ENCODE results near the gene PRXL2B. TPM values are rescaled to one million over a fixed set of nuclear protein-coding genes. Genes with fewer than 3 reads are reported as not detected.
"Not testable (repeated sequence)": the region's sequence is repeated elsewhere in the genome, so short reads cannot be mapped to it uniquely, and the experiment has no call there.

Gene PRXL2B
- total and polyA plus RNA-seq, 10 of the 15 experiments (the other 5 are each of a cell fraction or from before 2014, with no cell fraction given): 0.44 to 5.6 (median 4.0) TPM

DNA sequence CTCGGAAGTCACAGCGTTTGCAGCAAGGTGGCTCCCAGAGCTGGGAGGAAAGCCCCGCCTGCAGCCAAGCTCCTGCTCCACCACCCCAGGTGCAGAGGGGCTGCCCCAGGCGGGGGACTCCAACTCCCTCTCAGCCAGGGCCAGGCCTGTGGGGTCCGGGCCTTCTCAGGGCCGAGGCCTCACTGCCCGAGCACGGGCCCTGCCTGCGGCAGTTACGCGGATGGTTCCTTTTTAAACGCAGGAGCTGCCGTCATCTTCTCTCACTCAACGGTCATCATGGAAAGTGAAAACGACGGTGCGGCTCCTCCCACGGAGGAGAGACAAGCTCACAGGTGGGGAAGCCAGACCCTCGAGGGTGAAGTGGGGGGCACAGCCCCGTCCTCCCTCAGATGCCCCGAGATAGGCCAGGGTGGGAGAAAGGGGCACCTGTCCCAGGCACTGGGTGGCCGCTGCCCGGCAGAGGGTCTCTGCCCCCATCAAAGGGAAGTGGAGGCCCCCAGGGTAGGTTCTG is 9.0 kb upstream of the PRXL2B start:
- FAIRE-seq (peak; percentile 47), ATAC-seq (peak; percentile 75)
- H2AFZ ChIP-seq (ENCODE audit: control insufficient read depth, low read depth, low read length); DNase-seq (ENCODE audit: low read depth, low spot score); H3K36me3 ChIP-seq (ENCODE audit: control insufficient read depth in 2 of 2, insufficient read depth in 2 of 2, low read length in 1 of 2); H4K20me1 ChIP-seq (ENCODE audit: control insufficient read depth, insufficient read depth); H3K9me3 ChIP-seq (replicated peaks; ENCODE audit: control insufficient read depth, insufficient read depth, low read length); H3K79me2 ChIP-seq (ENCODE audit: control insufficient read depth, insufficient read depth, low read length); H3K27me3 ChIP-seq (replicated peaks in 1 of 2; ENCODE audit: control insufficient read depth in 2 of 2, insufficient read depth in 2 of 2, low read length in 1 of 2); in situ Hi-C loops (cut with MboI): not testable (repeated sequence)
- TSS peak; percentile 87 for BruUV-seq (replicated peaks)
- H3K4me3 ChIP-seq: peak overlapping the region; percentile 68
- ChIA-PET RAD21 (ENCODE audit: unreplicated experiment) (interaction anchor here (1.4 to 5.2 kb wide), 6 partner anchors 9 to 165 kb away, joined by 3 to 39 read pairs (median 18); partner anchors contain the start of genes PEX10, PRXL2B and TNFRSF14), POLR2A (interaction anchor here (0.7 to 5.1 kb wide), 8 partner anchors 9 to 1075 kb away, joined by 3 to 62 read pairs (median 11); partner anchors contain the start of genes PANK4, PRXL2B and TNFRSF14), SMC1A (ENCODE audit: uncharacterized antibody, unreplicated experiment) (interaction anchor here (1.0 to 3.1 kb wide), 4 partner anchors 8 to 42 kb away, joined by 3 to 28 read pairs (median 16); partner anchors contain the start of genes PRXL2B and TNFRSF14), CTCF (interaction anchor here (0.7 to 3.1 kb wide), 7 partner anchors 8 to 163 kb away, joined by 3 to 18 read pairs (median 8); partner anchors contain the start of gene TNFRSF14)
- WGBS (ENCODE audit: insufficient coverage, insufficient replicate concordance, low lambda C conversion rate, missing lambda C conversion rate): 1% methylated on average over 16 of the region's 23 CpGs
- H3K4me2 ChIP-seq (ENCODE audit: control insufficient read depth, insufficient read depth): peak overlapping the region; percentile 89
- peaks cover 50% of the 10 kb centered on the region for H3K4me1 ChIP-seq (ENCODE audit: control insufficient read depth, insufficient read depth, low read length)
- H3K27ac ChIP-seq (ENCODE audit: control insufficient read depth, insufficient read depth): peak overlapping the region; percentile 99
- intact Hi-C loops (cut with micrococcal nuclease; ENCODE audit: unreplicated experiment): loop anchor here (1.0 kb wide), 1 partner anchor 21 kb away; the partner anchor contains the start of gene TNFRSF14
- peak overlapping the region; percentile 93 for H3K9ac ChIP-seq (ENCODE audit: control insufficient read depth, insufficient read depth, low read length)
- TF ChIP-seq, protein P1, sequence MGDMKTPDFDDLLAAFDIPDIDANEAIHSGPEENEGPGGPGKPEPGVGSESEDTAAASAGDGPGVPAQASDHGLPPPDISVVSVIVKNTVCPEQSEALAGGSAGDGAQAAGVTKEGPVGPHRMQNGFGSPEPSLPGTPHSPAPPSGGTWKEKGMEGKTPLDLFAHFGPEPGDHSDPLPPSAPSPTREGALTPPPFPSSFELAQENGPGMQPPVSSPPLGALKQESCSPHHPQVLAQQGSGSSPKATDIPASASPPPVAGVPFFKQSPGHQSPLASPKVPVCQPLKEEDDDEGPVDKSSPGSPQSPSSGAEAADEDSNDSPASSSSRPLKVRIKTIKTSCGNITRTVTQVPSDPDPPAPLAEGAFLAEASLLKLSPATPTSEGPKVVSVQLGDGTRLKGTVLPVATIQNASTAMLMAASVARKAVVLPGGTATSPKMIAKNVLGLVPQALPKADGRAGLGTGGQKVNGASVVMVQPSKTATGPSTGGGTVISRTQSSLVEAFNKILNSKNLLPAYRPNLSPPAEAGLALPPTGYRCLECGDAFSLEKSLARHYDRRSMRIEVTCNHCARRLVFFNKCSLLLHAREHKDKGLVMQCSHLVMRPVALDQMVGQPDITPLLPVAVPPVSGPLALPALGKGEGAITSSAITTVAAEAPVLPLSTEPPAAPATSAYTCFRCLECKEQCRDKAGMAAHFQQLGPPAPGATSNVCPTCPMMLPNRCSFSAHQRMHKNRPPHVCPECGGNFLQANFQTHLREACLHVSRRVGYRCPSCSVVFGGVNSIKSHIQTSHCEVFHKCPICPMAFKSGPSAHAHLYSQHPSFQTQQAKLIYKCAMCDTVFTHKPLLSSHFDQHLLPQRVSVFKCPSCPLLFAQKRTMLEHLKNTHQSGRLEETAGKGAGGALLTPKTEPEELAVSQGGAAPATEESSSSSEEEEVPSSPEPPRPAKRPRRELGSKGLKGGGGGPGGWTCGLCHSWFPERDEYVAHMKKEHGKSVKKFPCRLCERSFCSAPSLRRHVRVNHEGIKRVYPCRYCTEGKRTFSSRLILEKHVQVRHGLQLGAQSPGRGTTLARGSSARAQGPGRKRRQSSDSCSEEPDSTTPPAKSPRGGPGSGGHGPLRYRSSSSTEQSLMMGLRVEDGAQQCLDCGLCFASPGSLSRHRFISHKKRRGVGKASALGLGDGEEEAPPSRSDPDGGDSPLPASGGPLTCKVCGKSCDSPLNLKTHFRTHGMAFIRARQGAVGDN (IDR thresholded peaks at IDR 0.05): 0 out of 2 replicates have a peak, but pooled peaks have one; percentile 21
- TF ChIP-seq BHLHE40 (IDR thresholded peaks at IDR 0.05; ENCODE audit: borderline replicate concordance in 1 of 2, low read depth in 2 of 2, low read length in 1 of 2): peak; percentile 36 to 63; a peak in 2 of 4 replicates
- TF ChIP-seq, protein P2, sequence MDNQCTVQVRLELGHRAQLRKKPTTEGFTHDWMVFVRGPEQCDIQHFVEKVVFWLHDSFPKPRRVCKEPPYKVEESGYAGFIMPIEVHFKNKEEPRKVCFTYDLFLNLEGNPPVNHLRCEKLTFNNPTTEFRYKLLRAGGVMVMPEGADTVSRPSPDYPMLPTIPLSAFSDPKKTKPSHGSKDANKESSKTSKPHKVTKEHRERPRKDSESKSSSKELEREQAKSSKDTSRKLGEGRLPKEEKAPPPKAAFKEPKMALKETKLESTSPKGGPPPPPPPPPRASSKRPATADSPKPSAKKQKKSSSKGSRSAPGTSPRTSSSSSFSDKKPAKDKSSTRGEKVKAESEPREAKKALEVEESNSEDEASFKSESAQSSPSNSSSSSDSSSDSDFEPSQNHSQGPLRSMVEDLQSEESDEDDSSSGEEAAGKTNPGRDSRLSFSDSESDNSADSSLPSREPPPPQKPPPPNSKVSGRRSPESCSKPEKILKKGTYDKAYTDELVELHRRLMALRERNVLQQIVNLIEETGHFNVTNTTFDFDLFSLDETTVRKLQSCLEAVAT (IDR thresholded peaks at IDR 0.05): peak; percentile 5; the same call in 1 of the 2 replicates
- peak; percentile 72 for TF ChIP-seq RELA (IDR thresholded peaks at IDR 0.05; ENCODE audit: borderline replicate concordance, partially characterized antibody)
- peak; percentile 72 for TF ChIP-seq CREB1 (IDR thresholded peaks at IDR 0.05; ENCODE audit: low read depth)
- 0 out of 2 replicates have a peak, but pooled peaks have one; percentile 12 for TF ChIP-seq ATF7 (IDR thresholded peaks at IDR 0.05; ENCODE audit: low read depth)
- 0 out of 2 replicates have a peak, but pooled peaks have one; percentile 37 for TF ChIP-seq TCF12 (IDR thresholded peaks at IDR 0.05; ENCODE audit: low read depth, low read length)
- 0 out of 3 replicates have a peak, but pooled peaks have one; percentile 9 for TF ChIP-seq POU2F2 (IDR thresholded peaks at IDR 0.05; ENCODE audit: borderline replicate concordance, low read depth, low read length)
- peak; percentile 77 for TF ChIP-seq CREM (IDR thresholded peaks at IDR 0.05; ENCODE audit: low read depth)
- TF ChIP-seq POLR2AphosphoS5 (IDR thresholded peaks at IDR 0.05; ENCODE audit: low read length): peak; percentile 28; the same call in 1 of the 2 replicates
- TF ChIP-seq YY1 (IDR thresholded peaks at IDR 0.05; ENCODE audit: low read depth, low read length): 0 out of 2 replicates have a peak, but pooled peaks have one; percentile 40
- peak; percentile 41; the same call in 1 of the 2 replicates for TF ChIP-seq POLR2A (IDR thresholded peaks at IDR 0.05; ENCODE audit: low read depth, low read length)
- 0 out of 2 replicates have a peak, but pooled peaks have one; percentile 3 for TF ChIP-seq POLR2AphosphoS2 (IDR thresholded peaks at IDR 0.05; ENCODE audit: low read depth, low read length)

Data from GM12878 (cell line).